K562 (cell line): ENCODE results near the gene LRRK1. TPM values are rescaled to one million over a fixed set of nuclear protein-coding genes. Genes with fewer than 3 reads are reported as not detected.

Experiments
- ATAC-seq: fragments of 200-7000 bp; cut with Tn5 transposase; 3 replicates; pipeline ENCODE4 v1.9.1; 2020; ENCODE audit warnings: moderate library complexity
- BruUV-seq: library from RNA; stranded (reverse); fragments of 400-500 nt; replicated peaks from 2 replicates; lab custom pipeline; 2021; lab: Mats Ljungman, UMichigan
- CTCF ChIA-PET: fragments of 300-600 bp; formaldehyde crosslinking; extraction: SDS; loops from one replicate; lab custom pipeline; 2021; ENCODE audit warnings: low intra/inter-chr PET ratio; lab: Yijun Ruan, JAX
- POLR2A ChIA-PET: fragments of 300-600, 350-650 bp; sonication (Branson Sonifier 250); formaldehyde crosslinking; extraction: SDS; loops from one replicate; lab custom pipeline; 2021; ENCODE audit warnings: antibody characterized with exemption, inconsistent platforms; lab: Yijun Ruan, JAX
- DNase-seq, 4 experiments: peaks; one replicate each; pipeline versions ENCODE4 v3.0.0 to v3.0.0-alpha.2; 2011 to 2018; ENCODE audit warnings: low spot score in 3 of 4, mixed read lengths in 3 of 4; ENCODE audit errors: extremely low read depth in 1 of 4
- FAIRE-seq: peaks from 2 replicates; lab custom pipeline; 2011; peaks lifted over from hg19 to GRCh38; lab: Jason Lieb, UNC
- H2AFZ ChIP-seq: 2 replicates; pipeline ENCODE4 v1.6.0; 2011; ENCODE audit warnings: low read depth, low read length, control low read depth, inconsistent platforms
- H3K27ac ChIP-seq: fragments of 200-600 bp; 3 replicates; pipeline ENCODE4 v1.8.0; 2011; ENCODE audit warnings: low read depth, mild to moderate bottlenecking, control low read depth, inconsistent platforms, low read length, moderate library complexity, mixed read lengths; ENCODE audit errors: extremely low read depth
- H3K27me3 ChIP-seq, 2 experiments: fragments of 300-600 bp in 1 of 2; 2 replicates in 1 of 2; 3 replicates in 1 of 2; pipeline versions ENCODE4 v1.6.0 to v1.8.0; 2011; ENCODE audit warnings: inconsistent platforms in 2 of 2, low read length in 2 of 2, mild to moderate bottlenecking in 1 of 2, mixed read lengths in 1 of 2, moderate library complexity in 1 of 2; ENCODE audit not compliant: control insufficient read depth in 2 of 2, insufficient read depth in 2 of 2
- H3K36me3 ChIP-seq: fragments of 300-600 bp; 3 replicates; pipeline ENCODE4 v1.8.0; 2011; ENCODE audit warnings: mild to moderate bottlenecking, low read length, inconsistent platforms; ENCODE audit not compliant: control insufficient read depth, insufficient read depth
- H3K4me1 ChIP-seq, 2 experiments: fragments of 200-600 bp in 1 of 2; replicated peaks in 1 of 2; 2 replicates in 1 of 2; 3 replicates in 1 of 2; pipeline versions ENCODE4 v1.5.1 to v1.8.0; 2011; ENCODE audit warnings: inconsistent platforms in 2 of 2, low read length in 2 of 2, mild to moderate bottlenecking in 1 of 2, mixed read lengths in 1 of 2, moderate library complexity in 1 of 2; ENCODE audit not compliant: control insufficient read depth in 2 of 2, insufficient read depth in 2 of 2
- H3K4me2 ChIP-seq: 2 replicates; pipeline ENCODE4 v1.6.1; 2011; ENCODE audit warnings: low read length, control low read depth, inconsistent platforms, mixed read lengths; ENCODE audit not compliant: insufficient read depth
- H3K4me3 ChIP-seq: fragments of 200-600 bp; sonication (generic), shearing (Covaris generic); 2 replicates; pipeline ENCODE4 v1.5.1; 2016; ENCODE audit warnings: control low read depth, inconsistent platforms
- H3K79me2 ChIP-seq: fragments of 200-600 bp; 3 replicates; pipeline ENCODE4 v1.8.0; 2011; ENCODE audit warnings: low read length, inconsistent platforms; ENCODE audit not compliant: control insufficient read depth, insufficient read depth
- H3K9ac ChIP-seq, 2 experiments: 2 replicates each; pipeline versions ENCODE4 v1.6.0 to v1.6.1; 2011; ENCODE audit warnings: low read depth in 2 of 2, low read length in 2 of 2, control low read depth in 1 of 2, inconsistent platforms in 1 of 2, mild to moderate bottlenecking in 1 of 2, mixed read lengths in 1 of 2; ENCODE audit not compliant: insufficient read depth in 1 of 2
- H3K9me1 ChIP-seq: one replicate; pipeline ENCODE4 v1.6.0; 2011; ENCODE audit warnings: inconsistent platforms, mild to moderate bottlenecking, low read length, moderate library complexity; ENCODE audit not compliant: control insufficient read depth, insufficient read depth
- H3K9me3 ChIP-seq: replicated peaks from 2 replicates; pipeline ENCODE4 v1.5.1; 2011; ENCODE audit warnings: low read depth, low read length, inconsistent platforms; ENCODE audit not compliant: control insufficient read depth, insufficient read depth
- H4K20me1 ChIP-seq: replicated peaks from 2 replicates; pipeline ENCODE4 v1.6.1; 2011; ENCODE audit warnings: low read length, inconsistent platforms, mixed read lengths; ENCODE audit not compliant: control insufficient read depth, insufficient read depth
- CTCF ChIP-seq, 3 experiments: IDR thresholded peaks in 2 of 3; conservative IDR thresholded peaks in 1 of 3; 2 replicates each; pipeline ENCODE4 v1.5.1; 2011 to 2012; ENCODE audit warnings: low read length in 3 of 3, mild to moderate bottlenecking in 3 of 3, control low read depth in 2 of 3, improper control_type of control experiment in 1 of 3, inconsistent platforms in 1 of 3, low read depth in 1 of 3, mixed read lengths in 1 of 3, moderate library complexity in 1 of 3; ENCODE audit not compliant: insufficient read depth in 2 of 3
- MEIS2 ChIP-seq: fragments of 450-650 bp; IDR thresholded peaks from 2 replicates; pipeline ENCODE4 v1.6.1; 2014; ENCODE audit warnings: mild to moderate bottlenecking; ENCODE audit not compliant: partially characterized antibody
- WGBS: fragments of 100-300 bp; shearing (Covaris generic); methylation state at CpG from one replicate; pipeline ENCODE4 v1.1.6; 2016; ENCODE audit warnings: low coverage, mixed read lengths; ENCODE audit not compliant: insufficient coverage; ENCODE audit errors: missing lambda C conversion rate; 5-methylcytosine and 5-hydroxymethylcytosine counted together
- in situ Hi-C: fragments of 300-500 bp; cut with MboI; formaldehyde crosslinking; loops from 4 replicates; pipeline ENCODE4 v1.15.0; 2018; ENCODE audit warnings: inconsistent platforms, mixed read lengths
- intact Hi-C: fragments of 100-400 bp; cut with micrococcal nuclease; formaldehyde crosslinking; loops from 2 replicates; pipeline ENCODE4 v1.14.2; 2022
- polyA plus RNA-seq, 8 experiments: library from polyadenylated mRNA; depleted of rRNA in 4 of 8; stranded (reverse) in 5 of 8; unstranded in 3 of 8; fragments of >200 nt; fragmentation: Nextera tagmentation in 2 of 8; fragmentation: Illumina TruSeq in 1 of 8; extraction: Ambion mirVana in 2 of 8; extraction: Trizol in 1 of 8; gene quantifications; 2 replicates each; pipeline versions ENCODE4 v1.2.1 to v1.2.3, GENCODE V29; 2011 to 2014; ENCODE audit warnings: inconsistent platforms in 1 of 8, missing spikeins in 1 of 8
- total RNA-seq, 7 experiments: library from RNA; depleted of rRNA in 6 of 7; stranded (reverse); fragments of >200 nt in 6 of 7; fragmentation: Illumina TruSeq in 2 of 7; extraction: Trizol in 2 of 7; gene quantifications; 2 replicates each; pipeline versions ENCODE4 v1.2.1 to v1.2.3, GENCODE V29; 2011 to 2021; ENCODE audit warnings: low replicate concordance in 1 of 7

LRRK1 gene
- total and polyA plus RNA-seq, 9 of the 15 experiments (the other 6 are each of a cell fraction or from before 2014, with no cell fraction given): 0.01 to 1.5 (median 0.11) TPM

- ChIA-PET POLR2A (no interaction called here), CTCF (no interaction called here)
- 9% methylated on average over 11 of the region's 11 CpGs for WGBS
- H3K27ac ChIP-seq: no peak overlapping the region
- H3K4me1 ChIP-seq: no peaks in the 10 kb centered on the region
- FAIRE-seq (no peak), ATAC-seq (peak; percentile 95), DNase-seq (peak; percentile 18 to 34 (median 26))
- no peak overlapping the region for H2AFZ ChIP-seq
- no peaks in the 10 kb centered on the region for H3K36me3 ChIP-seq
- no peaks in the 10 kb centered on the region for H3K9me1 ChIP-seq
- H3K27me3 ChIP-seq: peaks cover 12 to 62% of the 10 kb centered on the region in 2 experiments
- no peak overlapping the region for H3K9ac ChIP-seq
- TF ChIP-seq MEIS2: no peak
- TF ChIP-seq CTCF (IDR thresholded peaks at IDR 0.05 in 2 of 3, conservative IDR thresholded peaks at IDR 0.05 in 1 of 3; ENCODE audit: insufficient read depth in 2 of 3, low read depth in 1 of 3, low read length in 3 of 3): peak; percentile 35 to 46 (median 42); a peak in 4 of 6 replicates
- no peaks in the 10 kb centered on the region for H3K79me2 ChIP-seq
- intact Hi-C loops (no loop called here), in situ Hi-C loops (no loop called here)
- no peak overlapping the region for H3K4me3 ChIP-seq
- H3K9me3 ChIP-seq: no peaks in the 10 kb centered on the region
- no peak overlapping the region for H3K4me2 ChIP-seq
- no peaks in the 10 kb centered on the region for H4K20me1 ChIP-seq
- no TSS peak for BruUV-seq
These were observed 7.1 kb downstream of the LRRK1 start for GRCh38 chr15:100926258-100926657.
